RPMI7951 (cell line): ENCODE data around the gene RASSF3. TPM values are rescaled to one million over a fixed set of nuclear protein-coding genes. Genes with fewer than 3 reads are reported as not detected.

Experiments
- DNase-seq: peaks from one replicate; pipeline ENCODE4 v3.0.0-alpha.2; 2012; ENCODE audit warnings: low read depth
- total RNA-seq: library from RNA; depleted of rRNA; stranded (reverse); fragments of >200 nt; shearing (Covaris generic); gene quantifications from 2 replicates; pipeline ENCODE4 v1.2.3, GENCODE V29; 2014; rRNA removed

The RASSF3 gene
- total RNA-seq, 1 experiment from 2014 or later, result 12.4 TPM

- DNase-seq, result no peak
Observed at GRCh38 chr12:64723630-64724029, 113.3 kb downstream of the RASSF3 start.

DNA sequence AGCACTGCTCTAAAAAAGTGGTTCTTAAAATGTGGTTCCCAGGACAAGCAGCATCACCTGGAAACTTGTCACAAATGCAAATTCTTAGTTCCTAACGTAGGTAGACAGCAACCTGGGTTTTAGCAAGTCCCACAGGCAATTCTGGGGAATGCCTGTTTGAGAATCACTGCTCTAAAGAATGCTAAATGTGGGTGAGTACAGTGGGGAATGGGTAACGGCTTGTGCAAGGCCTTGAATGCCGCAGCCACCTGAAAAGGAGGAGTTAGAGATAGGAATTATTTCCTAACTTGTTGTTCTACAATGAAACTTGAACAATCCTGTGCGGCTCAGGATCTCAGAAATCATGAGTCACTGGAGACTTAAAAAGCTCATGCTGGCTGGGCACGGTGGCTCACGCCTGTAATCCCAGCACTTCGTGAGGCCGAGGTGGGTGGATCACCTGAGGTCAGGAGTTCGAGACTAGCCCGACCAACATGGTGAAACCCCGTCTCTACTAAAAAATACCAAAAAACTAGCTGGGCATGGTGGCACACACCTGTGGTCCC is 114.0 kb downstream of the RASSF3 start:
- DNase-seq, result no peak

DNA sequence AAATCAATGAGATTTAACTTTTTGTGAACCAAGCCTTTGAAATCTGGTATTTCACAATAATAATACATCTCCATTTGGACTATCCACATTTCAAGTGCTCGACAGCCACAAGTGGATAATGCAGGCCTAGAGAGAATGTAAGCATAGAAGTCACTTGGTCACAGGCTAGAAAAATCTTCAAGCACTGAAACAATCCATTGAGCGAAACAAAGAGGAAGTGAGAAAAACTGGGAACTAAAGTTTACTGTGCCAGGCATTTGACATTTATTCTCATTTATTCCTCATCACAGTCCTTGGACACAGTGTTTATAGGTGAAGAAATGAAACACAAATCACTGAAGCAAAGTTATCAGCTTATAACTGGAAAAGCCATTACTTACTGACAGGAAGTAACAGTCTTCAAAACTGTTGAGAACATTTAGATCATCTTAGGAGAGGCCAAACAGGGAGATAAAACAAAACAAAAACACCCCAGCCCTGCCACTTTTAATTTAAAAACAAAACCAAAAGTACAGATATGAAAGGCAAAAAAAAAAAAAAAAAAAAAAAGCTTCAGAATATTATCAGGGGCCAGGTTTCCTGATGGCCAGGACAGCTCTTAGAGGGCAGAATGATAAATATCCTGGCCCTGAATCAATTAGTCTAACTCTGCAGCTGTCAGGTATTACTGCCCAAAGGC is 119.8 kb downstream of the RASSF3 start:
- DNase-seq, result no peak

DNA sequence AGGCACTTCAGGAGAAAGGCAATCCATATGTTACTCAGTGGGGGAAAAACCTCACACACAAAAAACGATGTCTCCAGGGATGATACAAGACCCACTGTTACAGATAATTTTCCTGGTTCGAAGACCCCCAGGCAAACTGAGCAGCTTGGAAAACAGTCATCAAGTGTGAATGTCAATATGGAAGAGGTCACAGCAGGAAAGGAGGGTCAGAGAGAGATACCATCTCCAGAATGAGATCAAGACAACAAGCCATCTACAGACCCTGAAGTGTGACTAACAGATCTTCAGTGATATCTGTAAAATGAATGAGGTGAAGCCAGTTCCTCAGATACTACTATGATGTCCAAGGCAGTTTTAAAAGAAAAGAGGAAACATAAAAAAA is 120.3 kb downstream of the RASSF3 start:
- peak; percentile 9 for DNase-seq

DNA sequence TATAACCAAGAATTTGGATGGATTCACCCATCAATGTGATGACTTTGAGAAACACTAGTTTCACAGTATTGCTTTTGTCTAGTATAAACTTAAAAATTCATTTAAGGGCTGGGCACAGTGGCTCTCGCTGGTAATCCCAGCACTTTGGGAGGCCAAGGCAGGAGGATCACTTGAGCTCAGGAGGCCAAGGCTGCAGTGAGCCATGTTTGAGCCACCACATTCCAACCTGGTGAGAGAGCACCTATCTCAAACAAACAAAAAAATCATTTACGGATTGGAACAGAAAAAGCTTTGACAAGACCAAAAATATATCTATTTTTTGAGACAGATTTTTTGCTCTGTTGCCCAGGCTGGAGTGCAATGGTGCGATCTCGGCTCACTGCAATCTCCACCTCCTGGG is 121.4 kb downstream of the RASSF3 start:
- no peak for DNase-seq

GRCh38 chr12:64733857-64734256 is 123.6 kb downstream of the RASSF3 start:
- DNase-seq, result peak; percentile 54

GRCh38 chr12:64735442-64735841 is 125.1 kb downstream of the RASSF3 start:
- no peak for DNase-seq

DNA sequence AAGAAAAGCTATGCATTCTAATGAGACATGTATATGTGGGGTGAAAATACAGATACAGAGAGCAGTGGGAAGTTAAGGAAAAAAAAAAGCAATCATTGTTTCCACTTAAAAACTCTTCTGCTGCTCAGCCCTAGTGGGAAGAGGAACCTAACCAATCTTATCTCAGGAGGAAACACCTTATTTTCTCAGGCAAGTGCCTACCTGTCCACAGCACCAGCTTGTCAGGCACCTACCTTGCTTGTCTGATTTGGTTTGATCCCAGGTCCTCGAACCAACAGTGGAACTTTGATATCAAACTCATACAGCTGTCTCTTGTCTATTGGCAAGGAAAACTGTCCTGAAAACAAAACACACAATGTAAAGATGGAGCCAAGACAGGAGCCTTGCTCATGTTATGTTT is 126.5 kb downstream of the RASSF3 start:
- no peak for DNase-seq

- DNase-seq, result no peak
Observed at GRCh38 chr12:64737539-64737938, 127.2 kb downstream of the RASSF3 start.

GRCh38 chr12:64739778-64740177 is 129.5 kb downstream of the RASSF3 start:
- peak; percentile 24 for DNase-seq

DNA sequence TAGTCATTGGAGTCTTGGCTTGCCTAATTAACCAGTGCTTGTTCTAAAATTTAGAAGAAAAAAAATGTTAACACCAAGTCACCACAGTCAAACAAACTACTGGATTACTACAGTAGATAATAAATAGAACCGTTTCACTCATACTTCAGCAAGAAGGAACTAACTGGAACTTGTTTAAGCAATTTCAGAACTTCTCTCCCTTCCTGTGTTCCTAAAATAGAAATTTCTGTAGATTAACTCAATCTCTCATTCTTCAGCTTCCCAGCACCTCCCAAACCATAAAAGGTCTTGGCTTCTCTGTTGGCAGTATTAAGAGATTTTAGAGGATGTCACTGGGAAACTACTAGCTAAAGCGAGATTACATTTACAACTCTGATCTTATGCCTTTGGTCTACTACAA is 130.4 kb downstream of the RASSF3 start:
- DNase-seq, result no peak

- DNase-seq, result no peak
Observed at GRCh38 chr12:64742416-64742815, 132.1 kb downstream of the RASSF3 start.

DNA sequence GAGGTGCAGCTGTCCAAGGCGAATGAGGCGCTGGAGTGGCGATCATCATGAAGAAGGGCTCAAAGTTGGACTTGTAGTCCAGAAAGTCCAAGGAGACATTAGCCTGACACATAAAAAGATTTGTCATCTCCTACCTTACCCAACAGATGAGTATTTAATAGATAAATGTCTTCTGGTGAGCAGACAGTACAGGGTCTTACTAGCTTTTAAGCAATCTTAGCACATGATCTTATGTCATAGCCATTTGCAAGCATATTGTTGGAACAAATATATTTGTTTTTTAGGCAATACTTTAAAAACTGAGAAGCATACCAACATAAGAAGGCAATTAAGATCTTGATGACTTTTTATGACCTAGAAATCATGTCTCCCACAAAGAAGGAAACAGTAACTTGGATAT is 132.9 kb downstream of the RASSF3 start:
- no peak for DNase-seq

GRCh38 chr12:64744422-64745258 is 134.3 kb downstream of the RASSF3 start:
- peak; percentile 10 for DNase-seq

DNA sequence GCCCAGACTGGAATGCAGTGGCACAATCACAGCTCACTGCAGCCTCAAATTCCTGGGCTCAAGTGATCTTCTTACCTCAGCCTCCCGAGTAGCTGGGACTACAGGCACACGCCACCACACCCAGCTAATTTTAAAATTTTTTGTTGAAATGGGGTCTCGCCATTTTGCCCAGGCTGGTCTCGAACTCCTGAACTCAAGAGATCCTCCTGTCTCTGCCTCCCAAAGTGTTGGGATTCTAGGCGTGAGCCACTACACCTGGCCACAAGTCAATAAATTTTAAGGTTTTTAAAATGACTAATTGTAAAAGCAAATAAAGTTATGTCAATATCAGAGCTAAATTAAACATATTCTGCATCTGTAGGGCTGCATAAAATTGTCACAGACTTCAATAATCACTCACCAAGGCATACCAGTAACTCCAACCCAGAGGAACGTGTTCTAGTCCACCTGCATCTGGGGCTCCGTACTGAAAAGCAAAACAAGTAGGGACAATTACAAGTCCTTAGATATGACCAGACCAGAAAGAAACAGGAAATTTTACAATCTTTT is 135.0 kb downstream of the RASSF3 start:
- no peak for DNase-seq

- no peak for DNase-seq
Observed at GRCh38 chr12:64745980-64746379, 135.7 kb downstream of the RASSF3 start.

DNA sequence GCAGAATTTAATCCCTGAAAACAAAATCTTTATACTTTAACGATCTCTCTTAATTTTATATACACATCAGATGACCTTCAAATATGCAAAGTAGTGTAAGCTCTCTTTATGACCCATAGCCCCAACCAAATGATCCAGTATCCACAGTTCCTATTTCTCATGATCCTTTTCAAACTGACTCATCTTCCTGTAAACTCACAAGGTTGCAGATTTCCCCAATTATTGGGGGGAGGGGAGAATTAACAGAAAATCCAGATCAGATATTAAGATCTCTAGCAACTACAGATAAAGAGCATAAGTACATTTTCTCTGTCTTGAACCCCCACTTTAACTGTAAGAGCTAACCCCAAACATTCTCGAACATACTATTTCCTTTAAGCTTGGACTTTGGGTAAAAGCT is 136.4 kb downstream of the RASSF3 start:
- DNase-seq, result peak; percentile 14

Other genes with a start within 250 kb of the RASSF3 start
- gene C12orf56, start 219.7 kb upstream of the RASSF3 start, total RNA-seq, result under 0.01 TPM in 1 of 2 replicates, not detected in the other
- 63.8 and 74.0 TPM in 2 replicates for gene XPOT, start 206.1 kb upstream of the RASSF3 start, total RNA-seq
- 26.2 and 32.1 TPM in 2 replicates for gene TBK1, start 158.4 kb upstream of the RASSF3 start, total RNA-seq
- 59.0 and 62.5 TPM in 2 replicates for gene GNS, start 148.9 kb downstream of the RASSF3 start, total RNA-seq
- 0.20 TPM in 1 of 2 replicates, not detected in the other for gene TBC1D30, start 214.2 kb downstream of the RASSF3 start, total RNA-seq